DND-41 (cell line): ENCODE measurements around the gene NUDT1.

ENCODE experiments used
- ATAC-seq: fragments of 200-7000 bp; cut with Tn5 transposase; 3 replicates; pipeline ENCODE4 v1.9.1; 2021; ENCODE audit warnings: low read depth; ENCODE audit not compliant: insufficient read depth
- DNase-seq: peaks from one replicate; pipeline ENCODE4 v3.0.0-alpha.2; 2020
- H2AFZ ChIP-seq: 2 replicates; pipeline ENCODE4 v1.6.0; 2012; ENCODE audit warnings: low read depth, low read length
- H3K27ac ChIP-seq: 2 replicates; pipeline ENCODE4 v1.5.1; 2012; ENCODE audit warnings: low read length, inconsistent platforms
- H3K27me3 ChIP-seq: fragments of 200-600 bp; sonication (generic); 2 replicates; pipeline ENCODE4 v1.6.0; 2012; ENCODE audit warnings: low read length, mild to moderate bottlenecking, inconsistent platforms; ENCODE audit not compliant: insufficient read depth, poor library complexity
- H3K36me3 ChIP-seq: 2 replicates; pipeline ENCODE4 v1.5.1; 2012; ENCODE audit warnings: low read length, inconsistent platforms; ENCODE audit not compliant: insufficient read depth
- H3K4me1 ChIP-seq: 2 replicates; pipeline ENCODE4 v1.5.1; 2012; ENCODE audit warnings: mild to moderate bottlenecking, low read length; ENCODE audit not compliant: insufficient read depth
- H3K4me2 ChIP-seq: 2 replicates; pipeline ENCODE4 v1.6.0; 2012; ENCODE audit warnings: mild to moderate bottlenecking, moderate library complexity, low read length, inconsistent platforms; ENCODE audit not compliant: insufficient read depth
- H3K4me3 ChIP-seq, 2 experiments: fragments of 200-600 bp in 1 of 2; shearing (Covaris generic) in 1 of 2; 2 replicates each; pipeline ENCODE4 v1.5.1; 2012 to 2016; ENCODE audit warnings: inconsistent platforms in 2 of 2, low read length in 2 of 2, mild to moderate bottlenecking in 2 of 2, low read depth in 1 of 2, moderate library complexity in 1 of 2
- H3K79me2 ChIP-seq: 2 replicates; pipeline ENCODE4 v1.6.0; 2012; ENCODE audit warnings: low read length, inconsistent platforms; ENCODE audit not compliant: insufficient read depth
- H3K9ac ChIP-seq: 2 replicates; pipeline ENCODE4 v1.6.0; 2012; ENCODE audit warnings: low read depth, mild to moderate bottlenecking, inconsistent platforms, low read length, moderate library complexity
- H3K9me3 ChIP-seq: 2 replicates; pipeline ENCODE4 v1.5.1; 2012; ENCODE audit warnings: low read length, moderate library complexity, mild to moderate bottlenecking, inconsistent platforms; ENCODE audit not compliant: insufficient read depth, severe bottlenecking
- H4K20me1 ChIP-seq: 2 replicates; pipeline ENCODE4 v1.6.0; 2012; ENCODE audit warnings: low read length; ENCODE audit not compliant: insufficient read depth
- CTCF ChIP-seq: IDR thresholded peaks from 2 replicates; pipeline ENCODE4 v1.5.1; 2012; ENCODE audit warnings: borderline replicate concordance, low read length, moderate library complexity, mild to moderate bottlenecking; ENCODE audit not compliant: poor library complexity, severe bottlenecking; ENCODE audit errors: extremely low read depth
- EZH2 ChIP-seq: IDR thresholded peaks from 3 replicates; pipeline ENCODE4 v1.6.1; 2012; ENCODE audit warnings: borderline replicate concordance, low read depth, mild to moderate bottlenecking, moderate library complexity, low read length, inconsistent platforms; ENCODE audit not compliant: severe bottlenecking

The NUDT1 gene

GRCh38 chr7:2203766-2204300, 38.2 kb upstream of the NUDT1 start:
- TF ChIP-seq EZH2 = no peak
- DNase-seq (no peak), ATAC-seq (no peak)
- Histone ChIP-seq H3K9ac (no peak overlapping the region), H4K20me1 (peaks cover 44% of the 10 kb centered on the region), H3K9me3 (no peaks in the 10 kb centered on the region), H3K36me3 (peaks cover 78% of the 10 kb centered on the region), H3K27me3 (no peaks in the 10 kb centered on the region), H3K27ac (no peak overlapping the region), H2AFZ (no peak overlapping the region), H3K4me3 (no peak overlapping the region), H3K79me2 (peaks cover 4% of the 10 kb centered on the region), H3K4me1 (no peaks in the 10 kb centered on the region), H3K4me2 (no peak overlapping the region)

GRCh38 chr7:2204446-2204845, 37.6 kb upstream of the NUDT1 start:
- peaks cover 78% of the 10 kb centered on the region for H3K36me3 ChIP-seq
- TF ChIP-seq EZH2 = no peak
- TF ChIP-seq CTCF = no peak

GRCh38 chr7:2205036-2205780, 36.8 kb upstream of the NUDT1 start:
- H3K27ac ChIP-seq = no peak overlapping the region
- TF ChIP-seq CTCF (no peak), EZH2 (no peak)
- H3K79me2 ChIP-seq = peaks cover 4% of the 10 kb centered on the region
- no peaks in the 10 kb centered on the region for H3K4me1 ChIP-seq
- H3K4me2 ChIP-seq = no peak overlapping the region
- H3K27me3 ChIP-seq = no peaks in the 10 kb centered on the region
- DNase-seq (no peak), ATAC-seq (no peak)
- H3K4me3 ChIP-seq = no peak overlapping the region
- H3K36me3 ChIP-seq = peaks cover 76% of the 10 kb centered on the region
- no peak overlapping the region for H2AFZ ChIP-seq
- peaks cover 51% of the 10 kb centered on the region for H4K20me1 ChIP-seq
- H3K9ac ChIP-seq = no peak overlapping the region
- H3K9me3 ChIP-seq = no peaks in the 10 kb centered on the region

More at GRCh38 chr7:2204446-2204845, 37.6 kb upstream of the NUDT1 start:
- H3K79me2 ChIP-seq = peaks cover 4% of the 10 kb centered on the region
- H3K9me3 ChIP-seq = no peaks in the 10 kb centered on the region
- no peak overlapping the region for H3K27ac ChIP-seq
- H3K4me3 ChIP-seq = no peak overlapping the region
- no peak overlapping the region for H3K9ac ChIP-seq
- no peaks in the 10 kb centered on the region for H3K27me3 ChIP-seq
- ATAC-seq = no peak
- peaks cover 48% of the 10 kb centered on the region for H4K20me1 ChIP-seq
- H3K4me2 ChIP-seq = no peak overlapping the region
- no peaks in the 10 kb centered on the region for H3K4me1 ChIP-seq
- no peak overlapping the region for H2AFZ ChIP-seq
- no peak for DNase-seq

GRCh38 chr7:2208712-2209111, 33.3 kb upstream of the NUDT1 start:
- H4K20me1 ChIP-seq = peaks cover 26% of the 10 kb centered on the region

More at GRCh38 chr7:2208712-2209111, 33.3 kb upstream of the NUDT1 start:
- H3K4me1 ChIP-seq = no peaks in the 10 kb centered on the region
- no peaks in the 10 kb centered on the region for H3K9me3 ChIP-seq
- H2AFZ ChIP-seq = no peak overlapping the region
- H3K9ac ChIP-seq = no peak overlapping the region
- H3K36me3 ChIP-seq = peaks cover 77% of the 10 kb centered on the region
- ATAC-seq (no peak), DNase-seq (no peak)
- H3K4me3 ChIP-seq = no peak overlapping the region
- H3K27ac ChIP-seq = no peak overlapping the region
- no peak for TF ChIP-seq CTCF
- H3K27me3 ChIP-seq = no peaks in the 10 kb centered on the region
- H3K79me2 ChIP-seq = no peaks in the 10 kb centered on the region; the same call in 1 of the 2 replicates
- H3K4me2 ChIP-seq = no peak overlapping the region
